Heart right ventricle (tissue), 16 donors: ENCODE measurements around the gene KREMEN2. TPM values are rescaled to one million over a fixed set of nuclear protein-coding genes. Genes with fewer than 3 reads are reported as not detected.
A peak's percentile ranks its signal among the peaks of the same experiment; 100 is the strongest.

Source experiments
- ATAC-seq, 8 donors: fragments of 200-7000 bp; cut with Tn5 transposase; one replicate each; pipeline ENCODE4 v1.9.1; 2020; ENCODE audit warnings: mild to moderate bottlenecking in 8 of 8, moderate library complexity in 8 of 8, moderate number of reproducible peaks in 1 of 8
- DNase-seq, 2 donors: peaks; one replicate each; pipeline ENCODE4 v3.0.0-alpha.2; 2020
- H3K27ac ChIP-seq, 10 donors: fragments of 200-600 bp; sonication (generic) in 2 of 10; one replicate each; pipeline versions ENCODE4 v1.5.0 to v1.8.0; 2020 to 2022; ENCODE audit warnings: mild to moderate bottlenecking in 3 of 10
- H3K27me3 ChIP-seq, 7 donors: fragments of 200-600 bp; one replicate each; pipeline ENCODE4 v1.8.0; 2021 to 2022; ENCODE audit warnings: mild to moderate bottlenecking in 2 of 7
- H3K36me3 ChIP-seq, 9 donors: fragments of 200-600 bp; sonication (generic) in 1 of 9; one replicate each; pipeline versions ENCODE4 v1.5.0 to v1.8.0; 2020 to 2022; ENCODE audit warnings: mild to moderate bottlenecking in 2 of 9
- H3K4me1 ChIP-seq, 9 donors: fragments of 200-600 bp; sonication (generic) in 1 of 9; one replicate each; pipeline versions ENCODE4 v1.5.0 to v1.8.0; 2020 to 2022; ENCODE audit warnings: mild to moderate bottlenecking in 4 of 9
- H3K4me3 ChIP-seq, 10 donors: fragments of 200-600 bp; sonication (generic) in 2 of 10; one replicate each; pipeline versions ENCODE4 v1.5.0 to v1.8.0; 2020 to 2022; ENCODE audit warnings: mild to moderate bottlenecking in 7 of 10, moderate library complexity in 2 of 10
- H3K9me3 ChIP-seq, 11 donors: fragments of 200-600 bp in 10 of 11; sonication (generic) in 2 of 11; one replicate each; pipeline versions ENCODE4 v1.5.0 to v1.8.0; 2013 to 2022; ENCODE audit warnings: mild to moderate bottlenecking in 2 of 11, control low read depth in 1 of 11, moderate library complexity in 1 of 11
- WGBS, 2 donors: extraction: QIAGEN DNeasy Blood & Tissue Kit; methylation state at CpG; one replicate each; pipeline ENCODE4 v1.1.7; 2013; ENCODE audit warnings: inconsistent platforms in 1 of 2; 5-methylcytosine and 5-hydroxymethylcytosine counted together
- intact Hi-C, 10 donors: fragments of 100-400 bp; cut with DNase I; formaldehyde crosslinking; loops; one replicate each; pipeline versions ENCODE4 v1.11.1 to v1.14.2; 2022
- polyA plus RNA-seq, 2 donors: library from polyadenylated mRNA; stranded (reverse); fragments of 200-250 nt; gene quantifications; one replicate each; pipeline ENCODE4 v1.2.3, GENCODE V29; 2013
- total RNA-seq, 10 donors: library from RNA; stranded (reverse); fragmentation: NEBNext Ultra II Directional in 3 of 10; extraction: Animal tissue kit (Norgen Biotek cat#: 25700) in 3 of 10; gene quantifications; one replicate each; pipeline versions ENCODE4 v1.2.1 to v1.2.4, GENCODE V29; 2021 to 2023
- TF ChIP-seq, protein P1 (sequence below), 9 donors: fragments of 200-600 bp; sonication (generic) in 2 of 9; IDR thresholded peaks; one replicate each; pipeline versions ENCODE4 v1.5.0 to v1.8.0; 2021 to 2022; ENCODE audit warnings: antibody characterized with exemption in 9 of 9, mild to moderate bottlenecking in 5 of 9, moderate library complexity in 1 of 9
- donor health status: Arrhythmogenic right ventricular cardiomyopathy.
- donor health status: ischemic (EF 13 %, LVEDD 7.1; RV severe dilation, severe dysfunction).
- donor health status: healthy with polysubstance abuse.
- donor health status: DM: no; HTN: yes; CAD: no.
- donor health status: DM: no; HTN: no; CAD: no.
- donor health status: ischemic (EF 25% LVEDD 6.9; RV normal size, moderate dysfunction).
- donor health status: ischemic (EF 25% LVEDD 5.7; RV mildly dilated, moderate dysfunction).
- donor health status: healthy.
- donor health status: DM: yes; HTN: yes; CAD: no.
- donor health status: Ischemic cardiomyopathy.
- donor health status: ischemic (EF 35%, LVEDD 5.7; RV mildly dilated, moderate dysfunction).
- donor health status: nonischemic (EF 11% LVEDD 7.7; RV severe dilation, severe dysfunction).
- donor health status: DM: yes; HTN: yes; CAD: no.
- donor health status: PGD.
- donor health status: ischemic (EF 29% LVEDD 5.4; RV normal size, mild dysfunction).
- donor health status: nonischemic (EF 23%, LVEDD 6.1; RV moderate dilation, normal function).

KREMEN2 gene
- total and polyA plus RNA-seq, 12 donors = not detected

DNA sequence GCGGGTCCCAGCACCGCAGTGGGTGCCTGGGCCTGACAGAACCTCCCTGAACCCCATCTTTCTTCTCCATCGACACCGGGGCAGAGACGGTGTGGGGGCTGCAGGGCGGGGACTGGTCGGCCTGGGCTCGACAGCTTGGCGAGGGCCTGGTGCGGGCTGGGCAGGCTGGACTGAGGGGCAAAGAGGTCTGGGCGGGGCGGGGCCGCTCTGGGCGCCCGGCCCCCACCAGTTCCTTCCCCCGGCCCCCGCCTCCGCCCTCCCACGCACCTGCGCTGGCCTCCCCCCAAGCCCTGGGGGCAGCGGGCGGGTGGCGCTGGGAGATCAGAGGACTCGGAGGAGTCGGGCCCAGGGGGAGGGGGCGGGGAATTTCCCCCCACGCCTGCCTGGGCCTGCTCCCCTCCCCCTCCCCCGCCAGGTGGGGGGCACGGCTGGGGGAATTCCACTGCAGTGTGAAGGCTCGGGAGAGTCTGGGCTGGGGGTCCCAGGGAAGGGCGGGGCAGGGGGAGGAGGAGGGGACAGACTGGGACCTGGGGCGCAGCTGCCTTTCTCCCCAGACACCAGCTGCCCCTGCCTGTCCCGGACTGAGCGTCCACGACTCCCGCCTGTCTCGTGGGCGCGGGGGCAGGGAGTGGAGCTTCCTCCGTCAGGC is 877 bp upstream of the KREMEN2 start:
- Histone ChIP-seq H3K36me3 (no peaks in the 10 kb centered on the region), H3K27ac (no peak overlapping the region), H3K4me1 (peaks cover 16 to 50% (median 38%) of the 10 kb centered on the region in 9 donors), H3K27me3 (peaks cover 60 to 99% (median 97%) of the 10 kb centered on the region in 7 donors), H3K9me3 (no peaks in the 10 kb centered on the region), H3K4me3 (peak overlapping the region in 8 of 10 donors; percentile 8 to 42 (median 41))
- 1% methylated on average over 32 to 40 of the region's 40 CpGs for WGBS, 2 donors
- TF ChIP-seq, protein P1, sequence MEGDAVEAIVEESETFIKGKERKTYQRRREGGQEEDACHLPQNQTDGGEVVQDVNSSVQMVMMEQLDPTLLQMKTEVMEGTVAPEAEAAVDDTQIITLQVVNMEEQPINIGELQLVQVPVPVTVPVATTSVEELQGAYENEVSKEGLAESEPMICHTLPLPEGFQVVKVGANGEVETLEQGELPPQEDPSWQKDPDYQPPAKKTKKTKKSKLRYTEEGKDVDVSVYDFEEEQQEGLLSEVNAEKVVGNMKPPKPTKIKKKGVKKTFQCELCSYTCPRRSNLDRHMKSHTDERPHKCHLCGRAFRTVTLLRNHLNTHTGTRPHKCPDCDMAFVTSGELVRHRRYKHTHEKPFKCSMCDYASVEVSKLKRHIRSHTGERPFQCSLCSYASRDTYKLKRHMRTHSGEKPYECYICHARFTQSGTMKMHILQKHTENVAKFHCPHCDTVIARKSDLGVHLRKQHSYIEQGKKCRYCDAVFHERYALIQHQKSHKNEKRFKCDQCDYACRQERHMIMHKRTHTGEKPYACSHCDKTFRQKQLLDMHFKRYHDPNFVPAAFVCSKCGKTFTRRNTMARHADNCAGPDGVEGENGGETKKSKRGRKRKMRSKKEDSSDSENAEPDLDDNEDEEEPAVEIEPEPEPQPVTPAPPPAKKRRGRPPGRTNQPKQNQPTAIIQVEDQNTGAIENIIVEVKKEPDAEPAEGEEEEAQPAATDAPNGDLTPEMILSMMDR (IDR thresholded peaks at IDR 0.05) = no peak
- peak in 1 of 8 donors; percentile 20 for ATAC-seq
- intact Hi-C loops = loop anchor here in 1 of 10 donors (2.0 kb wide), 1 partner anchor 18 kb away; the partner anchor contains the start of gene PKMYT1
- no peak for DNase-seq

DNA sequence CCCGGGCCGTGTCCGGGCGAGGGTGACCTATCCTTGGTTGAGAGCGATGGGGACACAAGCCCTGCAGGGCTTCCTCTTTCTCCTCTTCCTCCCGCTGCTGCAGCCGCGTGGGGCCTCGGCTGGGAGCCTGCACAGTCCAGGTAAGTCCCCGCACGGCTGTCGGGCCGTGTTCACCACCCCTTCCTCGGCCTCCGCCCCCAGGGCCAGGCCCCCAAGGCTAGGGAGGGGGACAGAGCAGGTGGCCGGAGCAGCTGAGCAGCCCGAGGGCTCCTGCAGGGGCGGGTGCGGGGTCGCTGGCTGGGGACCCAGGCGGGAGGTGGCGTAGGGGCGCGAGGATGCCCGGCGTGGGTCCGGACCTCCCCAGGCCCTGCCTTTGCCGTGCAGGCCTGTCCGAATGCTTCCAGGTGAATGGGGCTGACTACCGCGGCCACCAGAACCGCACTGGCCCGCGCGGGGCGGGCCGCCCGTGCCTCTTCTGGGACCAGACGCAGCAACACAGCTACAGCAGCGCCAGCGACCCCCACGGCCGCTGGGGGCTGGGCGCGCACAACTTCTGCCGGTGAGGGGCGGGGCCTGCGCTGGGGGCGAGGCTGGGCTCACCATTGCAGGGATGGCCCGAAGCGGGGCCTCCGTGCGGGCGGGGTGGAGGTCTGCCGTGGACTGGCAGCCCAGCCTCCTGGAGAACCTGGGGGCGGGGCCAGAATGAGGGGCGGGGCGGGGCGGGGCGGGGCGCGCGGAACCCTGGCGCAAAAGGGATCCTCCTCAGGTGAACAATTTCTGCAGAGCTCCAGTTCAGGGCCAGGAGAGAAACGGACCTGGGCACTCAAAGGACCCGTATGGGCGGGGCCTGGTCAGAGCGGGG is 631 bp downstream of the KREMEN2 start:
- H3K4me1 ChIP-seq = peaks cover 16 to 59% (median 45%) of the 10 kb centered on the region in 9 donors
- no peak for ATAC-seq
- TF ChIP-seq, protein P1 (IDR thresholded peaks at IDR 0.05) = no peak
- no peaks in the 10 kb centered on the region for H3K9me3 ChIP-seq
- H3K4me3 ChIP-seq = peak overlapping the region in 8 of 10 donors; percentile 8 to 42 (median 41)
- no peaks in the 10 kb centered on the region for H3K36me3 ChIP-seq
- DNase-seq = no peak
- WGBS, 2 donors = 0 to 2% methylated on average over 57 to 68 of the region's 68 CpGs
- H3K27me3 ChIP-seq = peaks cover 60 to 91% (median 84%) of the 10 kb centered on the region in 7 donors
- H3K27ac ChIP-seq = no peak overlapping the region
- intact Hi-C loops = no loop called here

DNA sequence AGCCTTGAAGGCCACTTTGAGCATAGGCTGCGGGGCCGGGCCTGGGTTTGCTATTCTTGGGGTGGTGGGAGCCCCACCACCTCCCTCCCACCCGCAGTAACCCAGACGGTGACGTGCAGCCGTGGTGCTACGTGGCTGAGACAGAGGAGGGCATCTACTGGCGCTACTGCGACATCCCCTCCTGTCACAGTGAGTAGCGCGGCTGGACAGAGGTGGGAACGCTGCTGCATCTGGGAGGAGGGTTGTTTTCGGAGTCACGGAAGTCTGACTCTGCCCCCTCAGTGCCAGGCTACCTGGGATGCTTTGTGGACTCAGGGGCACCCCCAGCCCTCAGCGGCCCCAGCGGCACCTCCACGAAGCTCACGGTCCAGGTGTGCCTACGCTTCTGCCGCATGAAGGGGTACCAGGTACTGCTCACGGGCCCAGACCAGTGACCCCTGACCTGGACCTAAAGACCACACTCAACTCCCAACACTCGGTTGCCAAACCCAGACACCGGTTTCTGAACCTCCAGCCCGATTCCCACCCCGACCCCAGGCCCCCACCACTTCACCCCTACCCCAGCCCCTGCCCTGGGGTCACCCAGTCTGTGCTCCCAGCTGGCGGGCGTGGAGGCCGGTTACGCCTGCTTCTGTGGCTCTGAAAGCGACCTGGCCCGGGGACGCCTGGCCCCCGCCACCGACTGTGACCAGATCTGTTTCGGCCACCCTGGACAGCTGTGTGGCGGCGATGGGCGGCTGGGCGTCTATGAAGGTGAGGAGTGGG is 2.1 kb downstream of the KREMEN2 start:
- Histone ChIP-seq H3K4me1 (peaks cover 16 to 73% (median 51%) of the 10 kb centered on the region in 9 donors), H3K27me3 (peaks cover 53 to 77% (median 71%) of the 10 kb centered on the region in 7 donors), H3K27ac (no peak overlapping the region), H3K4me3 (peak overlapping the region in 8 of 10 donors; percentile 5 to 37 (median 24)), H3K9me3 (no peaks in the 10 kb centered on the region), H3K36me3 (no peaks in the 10 kb centered on the region)
- no peak for ATAC-seq
- intact Hi-C loops = no loop called here
- 48 to 55% methylated on average over 39 of the region's 39 CpGs for WGBS, 2 donors
- TF ChIP-seq, protein P1 (IDR thresholded peaks at IDR 0.05) = no peak
- no peak for DNase-seq

DNA sequence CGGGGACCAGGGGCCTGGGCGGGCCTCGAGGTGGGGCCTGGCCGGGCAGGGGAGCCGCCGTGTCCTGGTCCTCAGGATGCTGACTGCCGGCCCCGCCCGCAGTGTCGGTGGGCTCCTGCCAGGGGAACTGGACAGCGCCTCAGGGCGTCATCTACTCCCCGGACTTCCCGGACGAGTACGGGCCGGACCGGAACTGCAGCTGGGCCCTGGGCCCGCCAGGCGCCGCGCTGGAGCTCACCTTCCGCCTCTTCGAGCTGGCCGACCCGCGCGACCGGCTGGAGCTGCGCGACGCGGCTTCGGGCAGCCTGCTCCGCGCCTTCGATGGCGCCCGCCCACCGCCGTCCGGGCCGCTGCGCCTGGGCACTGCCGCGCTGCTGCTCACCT is 2.7 kb downstream of the KREMEN2 start:
- no peak overlapping the region for H3K27ac ChIP-seq
- no peaks in the 10 kb centered on the region for H3K9me3 ChIP-seq
- no peak for ATAC-seq
- no peak for DNase-seq
- peaks cover 51 to 71% (median 65%) of the 10 kb centered on the region in 7 donors for H3K27me3 ChIP-seq
- intact Hi-C loops = no loop called here
- H3K4me1 ChIP-seq = peaks cover 16 to 71% (median 55%) of the 10 kb centered on the region in 9 donors
- 2% methylated on average over 42 to 46 of the region's 46 CpGs for WGBS, 2 donors
- H3K4me3 ChIP-seq = peak overlapping the region in 9 of 10 donors; percentile 5 to 37 (median 20)
- TF ChIP-seq, protein P1 (IDR thresholded peaks at IDR 0.05) = peak in 4 of 9 donors; percentile 7 to 41 (median 24)
- peaks cover 0 to 2% (median 0%) of the 10 kb centered on the region in 9 donors for H3K36me3 ChIP-seq
